ENCODE results near the gene CAMK4. TPM values are rescaled to one million over a fixed set of nuclear protein-coding genes. Genes with fewer than 3 reads are reported as not detected.

Gene CAMK4
- total RNA-seq, 1 experiment from 2014 or later, result 10.2 TPM

DNA sequence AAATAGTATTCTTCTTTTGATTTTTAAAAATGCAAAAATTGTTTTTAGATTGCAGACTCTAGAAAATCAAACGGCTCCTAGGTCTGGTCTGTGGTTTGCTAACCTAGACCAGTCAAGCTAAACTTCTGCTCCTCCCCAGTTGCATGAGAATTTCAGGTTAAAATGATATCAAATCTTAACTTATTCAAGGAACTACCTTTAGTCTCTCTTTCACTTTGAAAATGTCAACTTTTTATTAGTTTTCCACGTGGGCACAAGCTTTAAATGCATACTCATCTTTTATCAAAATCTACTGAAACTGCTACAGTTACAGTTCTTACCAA lies 8.8 kb downstream of the CAMK4 start:
- no peak overlapping the region for H3K9ac ChIP-seq (ENCODE audit: low read length)
- CTCF ChIA-PET, result no interaction called here
- H3K4me1 ChIP-seq (ENCODE audit: control insufficient read depth in 1 of 2, insufficient read depth in 2 of 2, low read length in 2 of 2), result no peaks in the 10 kb centered on the region
- intact Hi-C loops (cut with micrococcal nuclease), result no loop called here
- no peak overlapping the region for H3K4me3 ChIP-seq (replicated peaks in 1 of 2; ENCODE audit: low read depth in 1 of 2, low read length in 2 of 2)
- no peak overlapping the region for H3K27ac ChIP-seq (ENCODE audit: low read depth, low read length)
- no peaks in the 10 kb centered on the region for H3K36me3 ChIP-seq (ENCODE audit: control insufficient read depth in 1 of 2, insufficient read depth in 2 of 2, low read length in 2 of 2)
- H2AFZ ChIP-seq (ENCODE audit: low read depth, low read length, poor library complexity, severe bottlenecking), result no peak overlapping the region
- POLR2A ChIA-PET, result no interaction called here
- no peak overlapping the region for H3K4me2 ChIP-seq (ENCODE audit: low read length)
- H3K79me2 ChIP-seq (ENCODE audit: insufficient read depth, low read length), result no peaks in the 10 kb centered on the region
- TF ChIP-seq, protein P1, sequence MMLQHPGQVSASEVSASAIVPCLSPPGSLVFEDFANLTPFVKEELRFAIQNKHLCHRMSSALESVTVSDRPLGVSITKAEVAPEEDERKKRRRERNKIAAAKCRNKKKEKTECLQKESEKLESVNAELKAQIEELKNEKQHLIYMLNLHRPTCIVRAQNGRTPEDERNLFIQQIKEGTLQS (IDR thresholded peaks at IDR 0.05), result no peak
- TF ChIP-seq ZFX (IDR thresholded peaks at IDR 0.05), result no peak
- TF ChIP-seq POLR2A (IDR thresholded peaks at IDR 0.05; ENCODE audit: borderline replicate concordance, extremely low read depth, insufficient read depth, insufficient read length), result no peak
- TF ChIP-seq JUND (IDR thresholded peaks at IDR 0.05), result no peak
- TF ChIP-seq, protein P2, sequence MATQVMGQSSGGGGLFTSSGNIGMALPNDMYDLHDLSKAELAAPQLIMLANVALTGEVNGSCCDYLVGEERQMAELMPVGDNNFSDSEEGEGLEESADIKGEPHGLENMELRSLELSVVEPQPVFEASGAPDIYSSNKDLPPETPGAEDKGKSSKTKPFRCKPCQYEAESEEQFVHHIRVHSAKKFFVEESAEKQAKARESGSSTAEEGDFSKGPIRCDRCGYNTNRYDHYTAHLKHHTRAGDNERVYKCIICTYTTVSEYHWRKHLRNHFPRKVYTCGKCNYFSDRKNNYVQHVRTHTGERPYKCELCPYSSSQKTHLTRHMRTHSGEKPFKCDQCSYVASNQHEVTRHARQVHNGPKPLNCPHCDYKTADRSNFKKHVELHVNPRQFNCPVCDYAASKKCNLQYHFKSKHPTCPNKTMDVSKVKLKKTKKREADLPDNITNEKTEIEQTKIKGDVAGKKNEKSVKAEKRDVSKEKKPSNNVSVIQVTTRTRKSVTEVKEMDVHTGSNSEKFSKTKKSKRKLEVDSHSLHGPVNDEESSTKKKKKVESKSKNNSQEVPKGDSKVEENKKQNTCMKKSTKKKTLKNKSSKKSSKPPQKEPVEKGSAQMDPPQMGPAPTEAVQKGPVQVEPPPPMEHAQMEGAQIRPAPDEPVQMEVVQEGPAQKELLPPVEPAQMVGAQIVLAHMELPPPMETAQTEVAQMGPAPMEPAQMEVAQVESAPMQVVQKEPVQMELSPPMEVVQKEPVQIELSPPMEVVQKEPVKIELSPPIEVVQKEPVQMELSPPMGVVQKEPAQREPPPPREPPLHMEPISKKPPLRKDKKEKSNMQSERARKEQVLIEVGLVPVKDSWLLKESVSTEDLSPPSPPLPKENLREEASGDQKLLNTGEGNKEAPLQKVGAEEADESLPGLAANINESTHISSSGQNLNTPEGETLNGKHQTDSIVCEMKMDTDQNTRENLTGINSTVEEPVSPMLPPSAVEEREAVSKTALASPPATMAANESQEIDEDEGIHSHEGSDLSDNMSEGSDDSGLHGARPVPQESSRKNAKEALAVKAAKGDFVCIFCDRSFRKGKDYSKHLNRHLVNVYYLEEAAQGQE (IDR thresholded peaks at IDR 0.05; ENCODE audit: low read depth), result no peak
- TF ChIP-seq ELF1 (IDR thresholded peaks at IDR 0.05; ENCODE audit: borderline replicate concordance, low read depth), result no peak
- ATAC-seq, result no peak
- H3K9me3 ChIP-seq (ENCODE audit: control insufficient read depth in 1 of 2, insufficient read depth in 1 of 2, low read depth in 1 of 2, low read length in 2 of 2), result no peaks in the 10 kb centered on the region
- H3K9me2 ChIP-seq (ENCODE audit: insufficient read depth), result no peaks in the 10 kb centered on the region
- BruUV-seq (replicated peaks), result no TSS peak
- no peaks in the 10 kb centered on the region for H4K20me1 ChIP-seq (ENCODE audit: insufficient read depth)
- RAD21 ChIA-PET (ENCODE audit: low non-redundant PET in 1 of 2, low total read pairs in 2 of 2, uncharacterized antibody in 2 of 2, unreplicated experiment in 2 of 2), result no interaction called here
- H3K27me3 ChIP-seq (ENCODE audit: insufficient read depth, low read length), result no peaks in the 10 kb centered on the region
- no peak for DNase-seq (ENCODE audit: low read depth, low spot score)

DNA sequence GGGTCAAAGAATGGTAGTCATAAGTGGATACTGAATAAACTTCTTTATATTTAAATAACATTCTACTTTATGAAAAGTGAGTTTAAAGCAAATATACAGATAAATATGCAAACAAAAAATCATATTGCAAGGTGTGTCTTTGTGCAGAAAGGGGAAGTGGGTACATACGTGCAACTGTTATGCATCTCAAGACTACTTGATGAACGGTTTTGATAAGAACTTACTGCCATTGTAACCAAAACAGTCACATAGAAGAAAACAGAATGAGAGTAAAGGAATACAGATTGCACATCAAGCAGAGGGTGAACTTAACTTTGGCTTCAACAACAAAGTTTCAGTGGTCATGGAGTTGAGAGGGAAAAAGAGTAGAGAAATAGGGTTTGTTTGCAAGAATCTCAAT lies 9.9 kb downstream of the CAMK4 start:
- Histone ChIP-seq H3K27ac (ENCODE audit: low read depth, low read length) (no peak overlapping the region), H3K4me1 (ENCODE audit: control insufficient read depth in 1 of 2, insufficient read depth in 2 of 2, low read length in 2 of 2) (no peaks in the 10 kb centered on the region), H3K9ac (ENCODE audit: low read length) (no peak overlapping the region), H4K20me1 (ENCODE audit: insufficient read depth) (no peaks in the 10 kb centered on the region), H3K4me2 (ENCODE audit: low read length) (no peak overlapping the region), H3K4me3 (replicated peaks in 1 of 2; ENCODE audit: low read depth in 1 of 2, low read length in 2 of 2) (no peak overlapping the region), H2AFZ (ENCODE audit: low read depth, low read length, poor library complexity, severe bottlenecking) (no peak overlapping the region), H3K36me3 (ENCODE audit: control insufficient read depth in 1 of 2, insufficient read depth in 2 of 2, low read length in 2 of 2) (no peaks in the 10 kb centered on the region), H3K9me3 (ENCODE audit: control insufficient read depth in 1 of 2, insufficient read depth in 1 of 2, low read depth in 1 of 2, low read length in 2 of 2) (no peaks in the 10 kb centered on the region), H3K9me2 (ENCODE audit: insufficient read depth) (no peaks in the 10 kb centered on the region), H3K79me2 (ENCODE audit: insufficient read depth, low read length) (no peaks in the 10 kb centered on the region), H3K27me3 (ENCODE audit: insufficient read depth, low read length) (no peaks in the 10 kb centered on the region)
- CTCF ChIA-PET, result no interaction called here
- intact Hi-C loops (cut with micrococcal nuclease), result no loop called here
- BruUV-seq (replicated peaks), result no TSS peak
- RAD21 ChIA-PET (ENCODE audit: low non-redundant PET in 1 of 2, low total read pairs in 2 of 2, uncharacterized antibody in 2 of 2, unreplicated experiment in 2 of 2), result no interaction called here
- DNase-seq (ENCODE audit: low read depth, low spot score) (no peak), ATAC-seq (no peak)
- TF ChIP-seq ZFX (IDR thresholded peaks at IDR 0.05), result no peak
- no peak for TF ChIP-seq POLR2AphosphoS5 (IDR thresholded peaks at IDR 0.05; ENCODE audit: low read depth, low read length)
- TF ChIP-seq EZH2 (IDR thresholded peaks at IDR 0.05), result no peak
- no peak for TF ChIP-seq ELF1 (IDR thresholded peaks at IDR 0.05; ENCODE audit: borderline replicate concordance, low read depth)
- TF ChIP-seq YY1 (IDR thresholded peaks at IDR 0.05; ENCODE audit: extremely low read depth, insufficient replicate concordance, low read depth, low read length), result no peak
- no peak for TF ChIP-seq EGR1 (IDR thresholded peaks at IDR 0.05; ENCODE audit: low read depth)
- no peak for TF ChIP-seq POLR2A (IDR thresholded peaks at IDR 0.05; ENCODE audit: borderline replicate concordance, extremely low read depth, insufficient read depth, insufficient read length)
- TF ChIP-seq, protein P1 (IDR thresholded peaks at IDR 0.05), result no peak
- TF ChIP-seq FOSL1 (IDR thresholded peaks at IDR 0.05; ENCODE audit: low read depth), result no peak
- no peak for TF ChIP-seq TCF7L2 (IDR thresholded peaks at IDR 0.05; ENCODE audit: borderline replicate concordance, extremely low read depth, insufficient read depth, insufficient read length)
- POLR2A ChIA-PET, result no interaction called here

Measured in HCT116 (cell line).